HepG2 (cell line): ENCODE measurements around the gene EPB41. TPM values are rescaled to one million over a fixed set of nuclear protein-coding genes. Genes with fewer than 3 reads are reported as not detected.
A peak's percentile ranks its signal among the peaks of the same experiment; 100 is the strongest.

Source experiments
- ARID2 ChIP-seq: sonication (generic); formaldehyde crosslinking; IDR thresholded peaks from 2 replicates; pipeline ENCODE4 v1.8.1; 2022; ENCODE audit warnings: mild to moderate bottlenecking, missing genetic modification reagents, borderline replicate concordance
- ATF1 ChIP-seq: IDR thresholded peaks from 2 replicates; pipeline ENCODE4 v1.6.1; 2016; ENCODE audit warnings: mild to moderate bottlenecking, control low read depth
- ATF7-NPFF ChIP-seq: sonication (generic); formaldehyde crosslinking; IDR thresholded peaks from 2 replicates; pipeline ENCODE4 v1.8.1; 2023; ENCODE audit warnings: mild to moderate bottlenecking, low read depth, missing genetic modification reagents, moderate library complexity
- CBX2 ChIP-seq, 2 experiments: fragments of 200-600 bp in 1 of 2; sonication (generic); formaldehyde crosslinking in 1 of 2; IDR thresholded peaks; 2 replicates each; pipeline versions ENCODE4 v1.7.0 to v1.8.1; 2018 to 2022; ENCODE audit warnings: low read depth in 2 of 2, low read length in 1 of 2, mild to moderate bottlenecking in 1 of 2, missing genetic modification reagents in 1 of 2
- CHCHD3 ChIP-seq: sonication (generic); formaldehyde crosslinking; IDR thresholded peaks from 2 replicates; pipeline ENCODE4 v1.8.0; 2022; ENCODE audit warnings: mild to moderate bottlenecking, missing genetic modification reagents, moderate library complexity
- HDAC2 ChIP-seq: sonication (generic); formaldehyde crosslinking; IDR thresholded peaks from 2 replicates; pipeline ENCODE4 v1.4.0; 2020; ENCODE audit warnings: missing genetic modification reagents
- HHEX ChIP-seq: IDR thresholded peaks from 2 replicates; pipeline ENCODE4 v1.6.1; 2016; ENCODE audit warnings: control low read depth
- HNRNPLL ChIP-seq: fragments of 200-400 bp; formaldehyde crosslinking; IDR thresholded peaks from 2 replicates; pipeline ENCODE4 v1.6.1; 2017; ENCODE audit warnings: mild to moderate bottlenecking, low read depth, low read length; ENCODE audit not compliant: poor library complexity, severe bottlenecking
- MXD4 ChIP-seq: IDR thresholded peaks from 2 replicates; pipeline ENCODE4 v1.6.1; 2016; ENCODE audit warnings: mild to moderate bottlenecking, missing biosample characterization, missing genetic modification reagents
- POGZ ChIP-seq: sonication (generic); formaldehyde crosslinking; IDR thresholded peaks from 2 replicates; pipeline ENCODE4 v1.4.0; 2020; ENCODE audit warnings: mild to moderate bottlenecking, missing genetic modification reagents
- SAFB2 ChIP-seq: sonication (generic); formaldehyde crosslinking; IDR thresholded peaks from 2 replicates; pipeline ENCODE4 v1.5.1; 2020; ENCODE audit warnings: missing genetic modification reagents, low read depth, mild to moderate bottlenecking, borderline replicate concordance
- SAP130 ChIP-seq: IDR thresholded peaks from 2 replicates; pipeline ENCODE4 v1.6.1; 2016; ENCODE audit warnings: low read depth
- SATB2 ChIP-seq: sonication (generic); formaldehyde crosslinking; IDR thresholded peaks from 2 replicates; pipeline ENCODE4 v1.5.0; 2020; ENCODE audit warnings: missing genetic modification reagents
- TARDBP ChIP-seq: sonication (generic); formaldehyde crosslinking; IDR thresholded peaks from 2 replicates; pipeline ENCODE4 v1.8.0; 2022; ENCODE audit warnings: mild to moderate bottlenecking, missing genetic modification reagents
- YEATS2 ChIP-seq: sonication (generic); formaldehyde crosslinking; IDR thresholded peaks from 2 replicates; pipeline ENCODE4 v1.4.0; 2020; ENCODE audit warnings: missing genetic modification reagents, borderline replicate concordance
- ZNF3 ChIP-seq: IDR thresholded peaks from 2 replicates; pipeline ENCODE4 v1.7.0; 2017; ENCODE audit warnings: inconsistent platforms
- ZNF468 ChIP-seq: sonication (generic); formaldehyde crosslinking; IDR thresholded peaks from 2 replicates; pipeline ENCODE4 v1.8.0; 2022; ENCODE audit warnings: mild to moderate bottlenecking, moderate library complexity, missing genetic modification reagents
- ZNF652 ChIP-seq: IDR thresholded peaks from 2 replicates; pipeline ENCODE4 v1.6.1; 2016; ENCODE audit warnings: low read depth, borderline replicate concordance
- polyA plus RNA-seq, 8 experiments: library from polyadenylated mRNA; depleted of rRNA in 3 of 8; stranded (reverse) in 7 of 8; unstranded in 1 of 8; fragments of >200 nt; fragmentation: Illumina TruSeq in 4 of 8; extraction: Trizol in 4 of 8; gene quantifications; 2 replicates each; pipeline versions ENCODE4 v1.2.1 to v1.2.3, GENCODE V29; 2011 to 2016; ENCODE audit warnings: low read depth in 4 of 8, missing spikeins in 1 of 8, mixed read lengths in 1 of 8; ENCODE audit not compliant: insufficient read depth in 1 of 8
- total RNA-seq, 5 experiments: library from RNA; depleted of rRNA; stranded (reverse); fragments of >200 nt; fragmentation: Illumina TruSeq; extraction: Trizol; gene quantifications; 2 replicates each; pipeline ENCODE4 v1.2.3, GENCODE V29; 2016; ENCODE audit warnings: low read depth in 1 of 5
- TF ChIP-seq, protein P1 (sequence below): sonication (generic); formaldehyde crosslinking; IDR thresholded peaks from 2 replicates; pipeline ENCODE4 v1.4.0; 2020; ENCODE audit warnings: missing genetic modification reagents
- TF ChIP-seq, protein P2 (sequence below): sonication (generic); formaldehyde crosslinking; IDR thresholded peaks from 2 replicates; pipeline ENCODE4 v1.5.0; 2020; ENCODE audit warnings: mild to moderate bottlenecking, missing genetic modification reagents
- TF ChIP-seq, protein P3 (sequence below): sonication (generic); formaldehyde crosslinking; IDR thresholded peaks from 2 replicates; pipeline ENCODE4 v1.5.1; 2020; ENCODE audit warnings: mild to moderate bottlenecking, missing genetic modification reagents, borderline replicate concordance

The EPB41 gene
- total and polyA plus RNA-seq, 2 of the 13 experiments (the other 11 are each of a cell fraction or from before 2014, with no cell fraction given) = 34.5 to 46.7 TPM

DNA sequence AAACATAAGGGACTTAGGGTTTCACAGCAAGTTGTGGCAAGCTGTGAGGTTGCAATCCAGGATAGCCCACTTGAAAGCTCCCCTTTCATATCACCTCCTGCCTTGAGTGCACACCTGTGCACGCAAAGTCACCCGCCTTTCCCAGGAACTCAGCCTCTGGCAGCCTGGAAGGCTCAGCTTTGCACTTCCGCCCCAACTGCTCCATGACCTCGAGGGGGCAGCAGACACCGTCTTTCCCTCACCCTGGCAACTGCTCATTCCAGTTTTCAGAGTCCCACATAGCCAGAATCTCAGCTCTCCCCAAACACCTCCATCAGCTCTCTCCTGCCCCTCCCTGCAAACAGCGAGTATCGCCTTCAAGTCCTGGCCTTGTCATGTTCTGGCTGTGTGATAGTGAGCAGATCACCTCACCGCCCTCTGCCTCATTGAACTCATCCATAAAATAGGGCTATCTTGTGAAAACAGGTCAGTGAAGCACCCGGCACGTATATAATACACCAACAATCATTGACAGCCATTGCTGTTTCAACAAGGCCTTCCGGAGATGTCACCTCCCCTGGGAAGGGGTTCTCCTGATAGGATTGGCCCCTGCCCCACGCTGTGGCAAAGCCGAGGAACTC lies 32.2 kb upstream of the EPB41 start (continued):
- no peak for TF ChIP-seq HNRNPLL
- TF ChIP-seq ATF1 (CRISPR knock-in tag) = no peak
- peak; percentile 63 for TF ChIP-seq SAP130 (CRISPR knock-in tag)
- TF ChIP-seq ATF7-NPFF (CRISPR knock-in tag) = no peak
- TF ChIP-seq ZNF468 = no peak
- TF ChIP-seq HHEX (CRISPR knock-in tag) = no peak
- no peak for TF ChIP-seq ARID2 (CRISPR knock-in tag)
- TF ChIP-seq SATB2 (CRISPR knock-in tag) = no peak
- TF ChIP-seq TARDBP (CRISPR knock-in tag) = no peak
- no peak for TF ChIP-seq CHCHD3 (CRISPR knock-in tag)
- TF ChIP-seq POGZ (CRISPR knock-in tag) = no peak
- peak; percentile 23; the same call in 1 of the 2 replicates for TF ChIP-seq HDAC2
- TF ChIP-seq, protein P1, sequence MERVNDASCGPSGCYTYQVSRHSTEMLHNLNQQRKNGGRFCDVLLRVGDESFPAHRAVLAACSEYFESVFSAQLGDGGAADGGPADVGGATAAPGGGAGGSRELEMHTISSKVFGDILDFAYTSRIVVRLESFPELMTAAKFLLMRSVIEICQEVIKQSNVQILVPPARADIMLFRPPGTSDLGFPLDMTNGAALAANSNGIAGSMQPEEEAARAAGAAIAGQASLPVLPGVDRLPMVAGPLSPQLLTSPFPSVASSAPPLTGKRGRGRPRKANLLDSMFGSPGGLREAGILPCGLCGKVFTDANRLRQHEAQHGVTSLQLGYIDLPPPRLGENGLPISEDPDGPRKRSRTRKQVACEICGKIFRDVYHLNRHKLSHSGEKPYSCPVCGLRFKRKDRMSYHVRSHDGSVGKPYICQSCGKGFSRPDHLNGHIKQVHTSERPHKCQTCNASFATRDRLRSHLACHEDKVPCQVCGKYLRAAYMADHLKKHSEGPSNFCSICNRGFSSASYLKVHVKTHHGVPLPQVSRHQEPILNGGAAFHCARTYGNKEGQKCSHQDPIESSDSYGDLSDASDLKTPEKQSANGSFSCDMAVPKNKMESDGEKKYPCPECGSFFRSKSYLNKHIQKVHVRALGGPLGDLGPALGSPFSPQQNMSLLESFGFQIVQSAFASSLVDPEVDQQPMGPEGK = peak; percentile 35; the same call in 1 of the 2 replicates
- TF ChIP-seq SAFB2 (CRISPR knock-in tag) = no peak
- TF ChIP-seq MXD4 (CRISPR knock-in tag) = no peak
- no peak for TF ChIP-seq CBX2 (IDR thresholded peaks at IDR 0.05; ENCODE audit: low read depth, low read length)
- TF ChIP-seq CBX2 (CRISPR knock-in tag; IDR thresholded peaks at IDR 0.05; ENCODE audit: low read depth) = no peak
- TF ChIP-seq, protein P2, sequence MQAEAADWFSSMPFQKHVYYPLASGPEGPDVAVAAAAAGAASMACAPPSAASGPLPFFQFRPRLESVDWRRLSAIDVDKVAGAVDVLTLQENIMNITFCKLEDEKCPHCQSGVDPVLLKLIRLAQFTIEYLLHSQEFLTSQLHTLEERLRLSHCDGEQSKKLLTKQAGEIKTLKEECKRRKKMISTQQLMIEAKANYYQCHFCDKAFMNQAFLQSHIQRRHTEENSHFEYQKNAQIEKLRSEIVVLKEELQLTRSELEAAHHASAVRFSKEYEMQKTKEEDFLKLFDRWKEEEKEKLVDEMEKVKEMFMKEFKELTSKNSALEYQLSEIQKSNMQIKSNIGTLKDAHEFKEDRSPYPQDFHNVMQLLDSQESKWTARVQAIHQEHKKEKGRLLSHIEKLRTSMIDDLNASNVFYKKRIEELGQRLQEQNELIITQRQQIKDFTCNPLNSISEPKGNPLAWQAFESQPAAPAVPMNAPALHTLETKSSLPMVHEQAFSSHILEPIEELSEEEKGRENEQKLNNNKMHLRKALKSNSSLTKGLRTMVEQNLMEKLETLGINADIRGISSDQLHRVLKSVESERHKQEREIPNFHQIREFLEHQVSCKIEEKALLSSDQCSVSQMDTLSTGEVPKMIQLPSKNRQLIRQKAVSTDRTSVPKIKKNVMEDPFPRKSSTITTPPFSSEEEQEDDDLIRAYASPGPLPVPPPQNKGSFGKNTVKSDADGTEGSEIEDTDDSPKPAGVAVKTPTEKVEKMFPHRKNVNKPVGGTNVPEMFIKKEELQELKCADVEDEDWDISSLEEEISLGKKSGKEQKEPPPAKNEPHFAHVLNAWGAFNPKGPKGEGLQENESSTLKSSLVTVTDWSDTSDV (CRISPR knock-in tag) = no peak
- peak; percentile 51; the same call in 1 of the 2 replicates for TF ChIP-seq YEATS2 (CRISPR knock-in tag)
- TF ChIP-seq, protein P3, sequence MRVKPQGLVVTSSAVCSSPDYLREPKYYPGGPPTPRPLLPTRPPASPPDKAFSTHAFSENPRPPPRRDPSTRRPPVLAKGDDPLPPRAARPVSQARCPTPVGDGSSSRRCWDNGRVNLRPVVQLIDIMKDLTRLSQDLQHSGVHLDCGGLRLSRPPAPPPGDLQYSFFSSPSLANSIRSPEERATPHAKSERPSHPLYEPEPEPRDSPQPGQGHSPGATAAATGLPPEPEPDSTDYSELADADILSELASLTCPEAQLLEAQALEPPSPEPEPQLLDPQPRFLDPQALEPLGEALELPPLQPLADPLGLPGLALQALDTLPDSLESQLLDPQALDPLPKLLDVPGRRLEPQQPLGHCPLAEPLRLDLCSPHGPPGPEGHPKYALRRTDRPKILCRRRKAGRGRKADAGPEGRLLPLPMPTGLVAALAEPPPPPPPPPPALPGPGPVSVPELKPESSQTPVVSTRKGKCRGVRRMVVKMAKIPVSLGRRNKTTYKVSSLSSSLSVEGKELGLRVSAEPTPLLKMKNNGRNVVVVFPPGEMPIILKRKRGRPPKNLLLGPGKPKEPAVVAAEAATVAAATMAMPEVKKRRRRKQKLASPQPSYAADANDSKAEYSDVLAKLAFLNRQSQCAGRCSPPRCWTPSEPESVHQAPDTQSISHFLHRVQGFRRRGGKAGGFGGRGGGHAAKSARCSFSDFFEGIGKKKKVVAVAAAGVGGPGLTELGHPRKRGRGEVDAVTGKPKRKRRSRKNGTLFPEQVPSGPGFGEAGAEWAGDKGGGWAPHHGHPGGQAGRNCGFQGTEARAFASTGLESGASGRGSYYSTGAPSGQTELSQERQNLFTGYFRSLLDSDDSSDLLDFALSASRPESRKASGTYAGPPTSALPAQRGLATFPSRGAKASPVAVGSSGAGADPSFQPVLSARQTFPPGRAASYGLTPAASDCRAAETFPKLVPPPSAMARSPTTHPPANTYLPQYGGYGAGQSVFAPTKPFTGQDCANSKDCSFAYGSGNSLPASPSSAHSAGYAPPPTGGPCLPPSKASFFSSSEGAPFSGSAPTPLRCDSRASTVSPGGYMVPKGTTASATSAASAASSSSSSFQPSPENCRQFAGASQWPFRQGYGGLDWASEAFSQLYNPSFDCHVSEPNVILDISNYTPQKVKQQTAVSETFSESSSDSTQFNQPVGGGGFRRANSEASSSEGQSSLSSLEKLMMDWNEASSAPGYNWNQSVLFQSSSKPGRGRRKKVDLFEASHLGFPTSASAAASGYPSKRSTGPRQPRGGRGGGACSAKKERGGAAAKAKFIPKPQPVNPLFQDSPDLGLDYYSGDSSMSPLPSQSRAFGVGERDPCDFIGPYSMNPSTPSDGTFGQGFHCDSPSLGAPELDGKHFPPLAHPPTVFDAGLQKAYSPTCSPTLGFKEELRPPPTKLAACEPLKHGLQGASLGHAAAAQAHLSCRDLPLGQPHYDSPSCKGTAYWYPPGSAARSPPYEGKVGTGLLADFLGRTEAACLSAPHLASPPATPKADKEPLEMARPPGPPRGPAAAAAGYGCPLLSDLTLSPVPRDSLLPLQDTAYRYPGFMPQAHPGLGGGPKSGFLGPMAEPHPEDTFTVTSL (CRISPR knock-in tag) = no peak
- TF ChIP-seq ZNF3 (CRISPR knock-in tag) = no peak
- no peak; the same call in 1 of the 2 replicates for TF ChIP-seq ZNF652 (CRISPR knock-in tag)
